Measurements from ENCODE around the gene SPZ1. TPM values are rescaled to one million over a fixed set of nuclear protein-coding genes. Genes with fewer than 3 reads are reported as not detected.

The SPZ1 gene
- total RNA-seq, 2 experiments from 2014 or later, result not detected

GRCh38 chr5:80276186-80276585, 43.6 kb upstream of the SPZ1 start:
- no peaks in the 10 kb centered on the region for H3K36me3 ChIP-seq (ENCODE audit: insufficient read depth, low read length)
- no peak overlapping the region for H3K4me3 ChIP-seq (ENCODE audit: low read depth, low read length, poor library complexity, severe bottlenecking)
- no peak overlapping the region for H3K27ac ChIP-seq (ENCODE audit: low read depth, low read length, poor library complexity, severe bottlenecking)
- DNase-seq (ENCODE audit: low spot score), result no peak
- H4K20me1 ChIP-seq (ENCODE audit: insufficient read depth, low read length), result no peaks in the 10 kb centered on the region
- TF ChIP-seq CTCF (conservative IDR thresholded peaks at IDR 0.05; ENCODE audit: low read length) (no peak), EZH2phosphoT487 (IDR thresholded peaks at IDR 0.05; ENCODE audit: borderline replicate concordance, low read depth, low read length) (no peak)
- H3K4me1 ChIP-seq (ENCODE audit: insufficient read depth, low read length, poor library complexity, severe bottlenecking), result no peaks in the 10 kb centered on the region
- no peaks in the 10 kb centered on the region for H3K9me2 ChIP-seq (ENCODE audit: insufficient read depth, low read length)
- POLR2A ChIA-PET, result interaction anchor here (0.5 to 1.6 kb wide), 2 partner anchors 141 to 185 kb away, joined by 3 to 5 read pairs; no protein-coding TSS in a partner anchor
- H2AFZ ChIP-seq (ENCODE audit: low read length), result no peak overlapping the region
- intact Hi-C loops (cut with micrococcal nuclease; ENCODE audit: unreplicated experiment), result no loop called here
- no peak overlapping the region for H3K4me2 ChIP-seq (ENCODE audit: low read length)
- CTCF ChIA-PET (ENCODE audit: unreplicated experiment), result no interaction called here
- H3K79me2 ChIP-seq (ENCODE audit: insufficient read depth, low read depth, low read length), result no peaks in the 10 kb centered on the region
- no TSS peak for BruUV-seq (replicated peaks)
- H3K9me3 ChIP-seq (ENCODE audit: low read length), result no peaks in the 10 kb centered on the region

- Histone ChIP-seq H3K79me2 (ENCODE audit: insufficient read depth, low read depth, low read length) (no peaks in the 10 kb centered on the region), H2AFZ (ENCODE audit: low read length) (no peak overlapping the region), H3K27ac (ENCODE audit: low read depth, low read length, poor library complexity, severe bottlenecking) (no peak overlapping the region), H3K4me1 (ENCODE audit: insufficient read depth, low read length, poor library complexity, severe bottlenecking) (no peaks in the 10 kb centered on the region), H3K9me3 (ENCODE audit: low read length) (no peaks in the 10 kb centered on the region), H3K36me3 (ENCODE audit: insufficient read depth, low read length) (no peaks in the 10 kb centered on the region), H3K9me2 (ENCODE audit: insufficient read depth, low read length) (no peaks in the 10 kb centered on the region), H4K20me1 (ENCODE audit: insufficient read depth, low read length) (no peaks in the 10 kb centered on the region), H3K4me2 (ENCODE audit: low read length) (no peak overlapping the region), H3K4me3 (ENCODE audit: low read depth, low read length, poor library complexity, severe bottlenecking) (no peak overlapping the region)
- intact Hi-C loops (cut with micrococcal nuclease; ENCODE audit: unreplicated experiment), result no loop called here
- CTCF ChIA-PET (ENCODE audit: unreplicated experiment), result interaction anchor here (0.6 kb wide), 1 partner anchor 69 kb away, joined by 3 read pairs; no protein-coding TSS in a partner anchor
- POLR2A ChIA-PET, result interaction anchor here (0.6 to 1.6 kb wide), 5 partner anchors 135 to 1145 kb away, joined by 3 to 5 read pairs (median 4); no protein-coding TSS in a partner anchor
- BruUV-seq (replicated peaks), result no TSS peak
- TF ChIP-seq EZH2phosphoT487 (IDR thresholded peaks at IDR 0.05; ENCODE audit: borderline replicate concordance, low read depth, low read length), result no peak
- TF ChIP-seq CTCF (conservative IDR thresholded peaks at IDR 0.05; ENCODE audit: low read length), result no peak
- no peak for DNase-seq (ENCODE audit: low spot score)
These were observed 42.6 kb upstream of the SPZ1 start for GRCh38 chr5:80277191-80277590.

GRCh38 chr5:80282054-80282453, 37.7 kb upstream of the SPZ1 start:
- Histone ChIP-seq H3K4me3 (ENCODE audit: low read depth, low read length, poor library complexity, severe bottlenecking) (no peak overlapping the region), H4K20me1 (ENCODE audit: insufficient read depth, low read length) (no peaks in the 10 kb centered on the region), H2AFZ (ENCODE audit: low read length) (no peak overlapping the region), H3K27ac (ENCODE audit: low read depth, low read length, poor library complexity, severe bottlenecking) (no peak overlapping the region), H3K36me3 (ENCODE audit: insufficient read depth, low read length) (no peaks in the 10 kb centered on the region), H3K4me2 (ENCODE audit: low read length) (no peak overlapping the region), H3K9me2 (ENCODE audit: insufficient read depth, low read length) (no peaks in the 10 kb centered on the region), H3K79me2 (ENCODE audit: insufficient read depth, low read depth, low read length) (no peaks in the 10 kb centered on the region), H3K9me3 (ENCODE audit: low read length) (no peaks in the 10 kb centered on the region), H3K4me1 (ENCODE audit: insufficient read depth, low read length, poor library complexity, severe bottlenecking) (no peaks in the 10 kb centered on the region)
- intact Hi-C loops (cut with micrococcal nuclease; ENCODE audit: unreplicated experiment), result no loop called here
- POLR2A ChIA-PET, result no interaction called here
- CTCF ChIA-PET (ENCODE audit: unreplicated experiment), result no interaction called here
- no peak for DNase-seq (ENCODE audit: low spot score)
- no TSS peak for BruUV-seq (replicated peaks)
- TF ChIP-seq CTCF (conservative IDR thresholded peaks at IDR 0.05; ENCODE audit: low read length), result no peak
- TF ChIP-seq EZH2phosphoT487 (IDR thresholded peaks at IDR 0.05; ENCODE audit: borderline replicate concordance, low read depth, low read length), result no peak
